NCI-H748 (cell line): ENCODE data around the gene PALMD.

Experiments
- DNase-seq: peaks from one replicate; lab custom pipeline; 2025; ENCODE audit not compliant: unreplicated experiment; lab: John Stamatoyannopoulos, UW

The PALMD gene

GRCh38 chr1:99645699-99646531, at the start of gene PALMD:
PALMD (plus strand) TSS chr1:99646113; CDS start chr1:99646318, 205 bp downstream.
- peak; percentile 46 for DNase-seq

GRCh38 chr1:99598738-99599411, 47.0 kb upstream of the PALMD start:
- no peak for DNase-seq

- DNase-seq: no peak
Observed at GRCh38 chr1:99599678-99600175, 46.2 kb upstream of the PALMD start.

- DNase-seq: no peak
Observed at GRCh38 chr1:99600782-99601181, 45.1 kb upstream of the PALMD start.

GRCh38 chr1:99601208-99601607, 44.7 kb upstream of the PALMD start:
- no peak for DNase-seq

GRCh38 chr1:99601709-99602403, 44.1 kb upstream of the PALMD start:
- no peak for DNase-seq

GRCh38 chr1:99602404-99602969, 43.4 kb upstream of the PALMD start:
- DNase-seq: no peak

GRCh38 chr1:99603699-99604560, 42.0 kb upstream of the PALMD start:
- no peak for DNase-seq

- no peak for DNase-seq
Observed at GRCh38 chr1:99606306-99606705, 39.6 kb upstream of the PALMD start.

GRCh38 chr1:99607590-99607989, 38.3 kb upstream of the PALMD start:
- no peak for DNase-seq

GRCh38 chr1:99608058-99608457, 37.9 kb upstream of the PALMD start:
- no peak for DNase-seq

- DNase-seq: no peak
Observed at GRCh38 chr1:99613716-99614115, 32.2 kb upstream of the PALMD start.

- no peak for DNase-seq
Observed at GRCh38 chr1:99614728-99615127, 31.2 kb upstream of the PALMD start.

- DNase-seq: no peak
Observed at GRCh38 chr1:99619583-99619982, 26.3 kb upstream of the PALMD start.

- no peak for DNase-seq
Observed at GRCh38 chr1:99621340-99621901, 24.5 kb upstream of the PALMD start.

GRCh38 chr1:99622702-99623347, 23.1 kb upstream of the PALMD start:
- DNase-seq: no peak

- no peak for DNase-seq
Observed at GRCh38 chr1:99623554-99623953, 22.4 kb upstream of the PALMD start.

- peak; percentile 5 for DNase-seq
Observed at GRCh38 chr1:99627615-99628014, 18.3 kb upstream of the PALMD start.

- DNase-seq: no peak
Observed at GRCh38 chr1:99629164-99629563, 16.7 kb upstream of the PALMD start.
